ENCODE results near the gene PCYOX1L.

- no peak for TF ChIP-seq POLR2A (IDR thresholded peaks at IDR 0.05)
- TF ChIP-seq CTCF (IDR thresholded peaks at IDR 0.05), result no peak
These were observed 28.3 kb downstream of the PCYOX1L start for GRCh38 chr5:149386166-149386565.

Data from esophagus squamous epithelium (tissue), 4 donors.